Tongue (tissue), 3 donors: ENCODE data around the gene PRPF6. TPM values are rescaled to one million over a fixed set of nuclear protein-coding genes. Genes with fewer than 3 reads are reported as not detected.

ENCODE experiments used
- DNase-seq: peaks from one replicate; pipeline ENCODE4 v3.0.0-alpha.2; 2015
- small RNA-seq: library from RNA; depleted of rRNA; stranded (forward); fragments of <200 nt; gene quantifications from one replicate; pipeline ENCODE3, GENCODE V24; 2014; ENCODE audit warnings: low replicate concordance
- total RNA-seq: library from RNA; depleted of rRNA; stranded (reverse); fragments of >200 nt; gene quantifications from one replicate; pipeline ENCODE4 v1.2.3, GENCODE V29; 2014

Gene PRPF6
- total RNA-seq, 1 donor from 2014 or later: 62.5 TPM

GRCh38 chr20:64077541-64077875 is 96.6 kb downstream of the PRPF6 start:
- no peak for DNase-seq

GRCh38 chr20:64077876-64078551 is 97.1 kb downstream of the PRPF6 start:
- no peak for DNase-seq

GRCh38 chr20:64078934-64079272 is 98.0 kb downstream of the PRPF6 start:
- no peak for DNase-seq

- DNase-seq: peak; percentile 88
Measured at GRCh38 chr20:64079273-64080012, 98.5 kb downstream of the PRPF6 start, which contains the start of gene RGS19. RGS19 (minus strand) TSS chr20:64079518; CDS start chr20:64076886, 2,632 bp downstream.

GRCh38 chr20:64080013-64080812 is 99.3 kb downstream of the PRPF6 start, which contains the start of gene OPRL1:
OPRL1 (plus strand) TSS chr20:64080082; CDS start chr20:64092721, 12,639 bp downstream.
- no peak for DNase-seq

- DNase-seq: no peak
Measured at GRCh38 chr20:64080813-64081623, 100.1 kb downstream of the PRPF6 start.

- no peak for DNase-seq
Measured at GRCh38 chr20:64081624-64081964, 100.7 kb downstream of the PRPF6 start.

- DNase-seq: no peak
Measured at GRCh38 chr20:64082126-64082731, 101.3 kb downstream of the PRPF6 start.

Small RNA genes within 50 kb of the gene (small RNA-seq; reads per million reads assigned to genes)
- gene AL355803.1: not detected
- gene MIR647: not detected
- not detected for gene MIR6813

Other genes starting within 250 kb of the PRPF6 start
- gene LIME1, start 244.5 kb upstream of the PRPF6 start, total RNA-seq: 6.8 TPM
- 67.0 TPM for gene SLC2A4RG, start 241.4 kb upstream of the PRPF6 start, total RNA-seq
- gene ZBTB46, start 149.9 kb upstream of the PRPF6 start, total RNA-seq: 28.6 TPM
- gene ABHD16B, start 119.6 kb upstream of the PRPF6 start, total RNA-seq: not detected
- gene TPD52L2, start 115.9 kb upstream of the PRPF6 start, total RNA-seq: 62.0 TPM
- 37.6 TPM for gene DNAJC5, start 86.0 kb upstream of the PRPF6 start, total RNA-seq
- 48.7 TPM for gene UCKL1, start 24.7 kb upstream of the PRPF6 start, total RNA-seq
- gene ZNF512B, start 11.2 kb upstream of the PRPF6 start, total RNA-seq: 15.3 TPM
- gene SAMD10, start 1.5 kb upstream of the PRPF6 start, total RNA-seq: 2.6 TPM
- gene C20orf204, start 55.0 kb downstream of the PRPF6 start, total RNA-seq: 0.82 TPM
- 17.6 TPM for gene SOX18, start 68.5 kb downstream of the PRPF6 start, total RNA-seq
- gene TCEA2, start 82.1 kb downstream of the PRPF6 start, total RNA-seq: 22.8 TPM
- 7.7 TPM for gene RGS19, start 98.4 kb downstream of the PRPF6 start, total RNA-seq
- gene OPRL1, start 99.0 kb downstream of the PRPF6 start, total RNA-seq: 0.62 TPM
- not detected for gene LKAAEAR1, start 103.3 kb downstream of the PRPF6 start, total RNA-seq
- gene NPBWR2, start 126.4 kb downstream of the PRPF6 start, total RNA-seq: not detected
- gene MYT1, start 183.3 kb downstream of the PRPF6 start, total RNA-seq: 0.31 TPM